BE2C (cell line): ENCODE data around the gene CNDP2.

Experiments used
- DNase-seq: peaks from one replicate; pipeline ENCODE4 v3.0.0-alpha.2; 2020
- H3K27me3 ChIP-seq: fragments of 250-450 bp; sonication (Bioruptor Pico); 2 replicates; pipeline ENCODE4 v1.5.1; 2020; ENCODE audit warnings: mild to moderate bottlenecking
- H3K36me3 ChIP-seq: fragments of 250-450 bp; sonication (Bioruptor Pico); 2 replicates; pipeline ENCODE4 v1.5.1; 2020; ENCODE audit warnings: mild to moderate bottlenecking
- H3K4me1 ChIP-seq: fragments of 250-450 bp; sonication (Bioruptor Pico); 2 replicates; pipeline ENCODE4 v1.5.1; 2020
- H3K4me3 ChIP-seq: 2 replicates; pipeline ENCODE4 v1.5.1; 2011; ENCODE audit warnings: low read depth, low read length
- H3K9me3 ChIP-seq: fragments of 250-450 bp; sonication (Bioruptor Pico); 2 replicates; pipeline ENCODE4 v1.5.1; 2020
- CTCF ChIP-seq: IDR thresholded peaks from 2 replicates; pipeline ENCODE4 v1.5.1; 2012; ENCODE audit warnings: mild to moderate bottlenecking, low read depth, low read length

CNDP2 gene

GRCh38 chr18:74507097-74507881 lies 11.1 kb downstream of the CNDP2 start:
- Histone ChIP-seq H3K4me1 (no peaks in the 10 kb centered on the region), H3K9me3 (no peaks in the 10 kb centered on the region), H3K4me3 (no peak overlapping the region), H3K36me3 (no peaks in the 10 kb centered on the region; the same call in 1 of the 2 replicates), H3K27me3 (no peaks in the 10 kb centered on the region)
- DNase-seq: no peak
- no peak for TF ChIP-seq CTCF

- no peak for TF ChIP-seq CTCF
- H3K27me3 ChIP-seq: no peaks in the 10 kb centered on the region
- no peak overlapping the region for H3K4me3 ChIP-seq
- no peaks in the 10 kb centered on the region for H3K9me3 ChIP-seq
- no peaks in the 10 kb centered on the region; the same call in 1 of the 2 replicates for H3K36me3 ChIP-seq
- no peak for DNase-seq
- no peaks in the 10 kb centered on the region for H3K4me1 ChIP-seq
Measured at GRCh38 chr18:74507927-74508326, 11.8 kb downstream of the CNDP2 start.

- H3K4me3 ChIP-seq: no peak overlapping the region
- no peak for TF ChIP-seq CTCF
- no peaks in the 10 kb centered on the region; the same call in 1 of the 2 replicates for H3K36me3 ChIP-seq
- no peaks in the 10 kb centered on the region for H3K27me3 ChIP-seq
- no peak for DNase-seq
- no peaks in the 10 kb centered on the region for H3K4me1 ChIP-seq
- H3K9me3 ChIP-seq: no peaks in the 10 kb centered on the region
Measured at GRCh38 chr18:74508366-74508765, 12.2 kb downstream of the CNDP2 start.

GRCh38 chr18:74508821-74509225 lies 12.7 kb downstream of the CNDP2 start:
- DNase-seq: no peak
- TF ChIP-seq CTCF: no peak
- Histone ChIP-seq H3K36me3 (no peaks in the 10 kb centered on the region; the same call in 1 of the 2 replicates), H3K4me3 (no peak overlapping the region), H3K27me3 (no peaks in the 10 kb centered on the region), H3K4me1 (no peaks in the 10 kb centered on the region), H3K9me3 (no peaks in the 10 kb centered on the region)

GRCh38 chr18:74509856-74510769 lies 13.9 kb downstream of the CNDP2 start:
- no peaks in the 10 kb centered on the region for H3K4me1 ChIP-seq
- no peaks in the 10 kb centered on the region for H3K9me3 ChIP-seq
- H3K4me3 ChIP-seq: no peak overlapping the region
- no peak for TF ChIP-seq CTCF
- no peaks in the 10 kb centered on the region for H3K27me3 ChIP-seq
- no peak for DNase-seq
- no peaks in the 10 kb centered on the region; the same call in 1 of the 2 replicates for H3K36me3 ChIP-seq
